ENCODE data around the gene DGCR2.

DNA sequence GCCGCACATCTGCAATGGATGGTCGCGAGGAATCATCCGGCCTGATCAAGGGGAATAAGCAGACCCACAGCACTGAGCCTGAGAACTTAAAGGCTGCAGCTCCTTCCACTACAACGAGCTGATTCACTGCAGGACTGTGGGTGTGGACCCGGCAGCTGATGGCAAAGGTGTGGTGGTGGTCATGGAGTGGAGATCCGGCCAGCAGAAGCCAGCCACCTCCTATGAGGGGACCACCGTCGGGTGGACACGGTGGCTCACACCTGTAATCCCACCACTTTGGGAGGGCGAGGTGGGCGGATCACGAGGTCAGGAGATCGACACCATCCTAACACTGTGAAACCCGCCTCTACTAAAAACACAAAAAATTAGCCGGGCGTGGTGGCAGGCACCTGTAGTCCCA, 66.4 kb downstream of the DGCR2 start:
- TF ChIP-seq, protein P1, sequence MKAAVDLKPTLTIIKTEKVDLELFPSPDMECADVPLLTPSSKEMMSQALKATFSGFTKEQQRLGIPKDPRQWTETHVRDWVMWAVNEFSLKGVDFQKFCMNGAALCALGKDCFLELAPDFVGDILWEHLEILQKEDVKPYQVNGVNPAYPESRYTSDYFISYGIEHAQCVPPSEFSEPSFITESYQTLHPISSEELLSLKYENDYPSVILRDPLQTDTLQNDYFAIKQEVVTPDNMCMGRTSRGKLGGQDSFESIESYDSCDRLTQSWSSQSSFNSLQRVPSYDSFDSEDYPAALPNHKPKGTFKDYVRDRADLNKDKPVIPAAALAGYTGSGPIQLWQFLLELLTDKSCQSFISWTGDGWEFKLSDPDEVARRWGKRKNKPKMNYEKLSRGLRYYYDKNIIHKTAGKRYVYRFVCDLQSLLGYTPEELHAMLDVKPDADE (IDR thresholded peaks at IDR 0.05): no peak
- TF ChIP-seq, protein P2, sequence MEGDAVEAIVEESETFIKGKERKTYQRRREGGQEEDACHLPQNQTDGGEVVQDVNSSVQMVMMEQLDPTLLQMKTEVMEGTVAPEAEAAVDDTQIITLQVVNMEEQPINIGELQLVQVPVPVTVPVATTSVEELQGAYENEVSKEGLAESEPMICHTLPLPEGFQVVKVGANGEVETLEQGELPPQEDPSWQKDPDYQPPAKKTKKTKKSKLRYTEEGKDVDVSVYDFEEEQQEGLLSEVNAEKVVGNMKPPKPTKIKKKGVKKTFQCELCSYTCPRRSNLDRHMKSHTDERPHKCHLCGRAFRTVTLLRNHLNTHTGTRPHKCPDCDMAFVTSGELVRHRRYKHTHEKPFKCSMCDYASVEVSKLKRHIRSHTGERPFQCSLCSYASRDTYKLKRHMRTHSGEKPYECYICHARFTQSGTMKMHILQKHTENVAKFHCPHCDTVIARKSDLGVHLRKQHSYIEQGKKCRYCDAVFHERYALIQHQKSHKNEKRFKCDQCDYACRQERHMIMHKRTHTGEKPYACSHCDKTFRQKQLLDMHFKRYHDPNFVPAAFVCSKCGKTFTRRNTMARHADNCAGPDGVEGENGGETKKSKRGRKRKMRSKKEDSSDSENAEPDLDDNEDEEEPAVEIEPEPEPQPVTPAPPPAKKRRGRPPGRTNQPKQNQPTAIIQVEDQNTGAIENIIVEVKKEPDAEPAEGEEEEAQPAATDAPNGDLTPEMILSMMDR (conservative IDR thresholded peaks at IDR 0.05; ENCODE audit: low read depth in 2 of 2): no peak
- TF ChIP-seq, protein P3, sequence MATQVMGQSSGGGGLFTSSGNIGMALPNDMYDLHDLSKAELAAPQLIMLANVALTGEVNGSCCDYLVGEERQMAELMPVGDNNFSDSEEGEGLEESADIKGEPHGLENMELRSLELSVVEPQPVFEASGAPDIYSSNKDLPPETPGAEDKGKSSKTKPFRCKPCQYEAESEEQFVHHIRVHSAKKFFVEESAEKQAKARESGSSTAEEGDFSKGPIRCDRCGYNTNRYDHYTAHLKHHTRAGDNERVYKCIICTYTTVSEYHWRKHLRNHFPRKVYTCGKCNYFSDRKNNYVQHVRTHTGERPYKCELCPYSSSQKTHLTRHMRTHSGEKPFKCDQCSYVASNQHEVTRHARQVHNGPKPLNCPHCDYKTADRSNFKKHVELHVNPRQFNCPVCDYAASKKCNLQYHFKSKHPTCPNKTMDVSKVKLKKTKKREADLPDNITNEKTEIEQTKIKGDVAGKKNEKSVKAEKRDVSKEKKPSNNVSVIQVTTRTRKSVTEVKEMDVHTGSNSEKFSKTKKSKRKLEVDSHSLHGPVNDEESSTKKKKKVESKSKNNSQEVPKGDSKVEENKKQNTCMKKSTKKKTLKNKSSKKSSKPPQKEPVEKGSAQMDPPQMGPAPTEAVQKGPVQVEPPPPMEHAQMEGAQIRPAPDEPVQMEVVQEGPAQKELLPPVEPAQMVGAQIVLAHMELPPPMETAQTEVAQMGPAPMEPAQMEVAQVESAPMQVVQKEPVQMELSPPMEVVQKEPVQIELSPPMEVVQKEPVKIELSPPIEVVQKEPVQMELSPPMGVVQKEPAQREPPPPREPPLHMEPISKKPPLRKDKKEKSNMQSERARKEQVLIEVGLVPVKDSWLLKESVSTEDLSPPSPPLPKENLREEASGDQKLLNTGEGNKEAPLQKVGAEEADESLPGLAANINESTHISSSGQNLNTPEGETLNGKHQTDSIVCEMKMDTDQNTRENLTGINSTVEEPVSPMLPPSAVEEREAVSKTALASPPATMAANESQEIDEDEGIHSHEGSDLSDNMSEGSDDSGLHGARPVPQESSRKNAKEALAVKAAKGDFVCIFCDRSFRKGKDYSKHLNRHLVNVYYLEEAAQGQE (IDR thresholded peaks at IDR 0.05; ENCODE audit: unreplicated experiment): no peak
- TF ChIP-seq EZH2phosphoT487 (IDR thresholded peaks at IDR 0.05; ENCODE audit: unreplicated experiment) (no peak), ZNF331 (CRISPR knock-in tag; IDR thresholded peaks at IDR 0.05; ENCODE audit: low read depth) (no peak), POLR2AphosphoS5 (IDR thresholded peaks at IDR 0.05; ENCODE audit: low read depth) (no peak), EZH2 (IDR thresholded peaks at IDR 0.05; ENCODE audit: low read depth, unreplicated experiment) (no peak)

All from GM23338 (cell line).